ENCODE results near the gene TCN2.

TCN2 gene

GRCh38 chr22:30574095-30574981 lies 32.6 kb upstream of the TCN2 start, which contains the start of gene GAL3ST1:
GAL3ST1 (minus strand) TSS chr22:30574665; CDS start chr22:30557392, 17,273 bp downstream.
- Histone ChIP-seq H4K12ac (ENCODE audit: low read depth, low read length) (no peak within 1 kb of the TSS), H4K91ac (ENCODE audit: low read depth, low read length) (no peak within 1 kb of the TSS), H2BK120ac (ENCODE audit: insufficient read depth, low read length, poor library complexity) (no peak within 1 kb of the TSS), H3K4ac (ENCODE audit: low read depth, low read length) (no peak within 1 kb of the TSS), H4K8ac (ENCODE audit: low read depth, low read length) (no peak within 1 kb of the TSS), H3K14ac (ENCODE audit: low read length) (no peak within 1 kb of the TSS), H2AK5ac (ENCODE audit: low read length) (no peak within 1 kb of the TSS), H3K79me2 (ENCODE audit: control insufficient read depth, insufficient read depth, low read length, poor library complexity) (no peaks in the 10 kb centered on the region), H3K4me3 (ENCODE audit: low read depth, low read length) (no peak within 1 kb of the TSS), H3K4me1 (ENCODE audit: control insufficient read depth in 1 of 2, insufficient read depth in 2 of 2, low read length in 2 of 2) (peaks cover 6 to 10% of the 10 kb centered on the region in 2 experiments), H3K9me3 (ENCODE audit: insufficient read depth, low read depth, low read length) (no peaks in the 10 kb centered on the region), H3K27ac (ENCODE audit: low read depth, low read length) (no peak within 1 kb of the TSS), H3K27me3 (ENCODE audit: insufficient read depth, low read length) (no peaks in the 10 kb centered on the region), H3K23ac (ENCODE audit: low read length) (no peak within 1 kb of the TSS), H2AFZ (ENCODE audit: insufficient read depth, low read length, poor library complexity) (no peak within 1 kb of the TSS), H3K4me2 (ENCODE audit: low read length) (peak within 1 kb of the TSS; percentile 91), H3K36me3 (ENCODE audit: control insufficient read depth in 1 of 2, insufficient read depth in 2 of 2, low read length in 2 of 2) (peaks cover 31 to 38% of the 10 kb centered on the region in 2 experiments), H2BK5ac (ENCODE audit: low read depth, low read length, poor library complexity) (no peak within 1 kb of the TSS), H2BK12ac (ENCODE audit: low read length) (no peak within 1 kb of the TSS), H3K79me1 (ENCODE audit: low read length) (no peaks in the 10 kb centered on the region), H3K18ac (ENCODE audit: low read length) (no peak within 1 kb of the TSS), H3K9ac (ENCODE audit: low read length) (no peak within 1 kb of the TSS)
- WGBS (ENCODE audit: extremely low coverage, insufficient coverage, insufficient read length): no CpG with 5 or more reads among the region's 75 CpGs
- no peak for DNase-seq

GRCh38 chr22:30574997-30575671 lies 31.8 kb upstream of the TCN2 start:
- peaks cover 6 to 10% of the 10 kb centered on the region in 2 experiments for H3K4me1 ChIP-seq (ENCODE audit: control insufficient read depth in 1 of 2, insufficient read depth in 2 of 2, low read length in 2 of 2)
- H3K23ac ChIP-seq (ENCODE audit: low read length): no peak overlapping the region
- peak overlapping the region; percentile 91 for H3K4me2 ChIP-seq (ENCODE audit: low read length)
- peak; percentile 73 to 85 for DNase-seq
- H3K36me3 ChIP-seq (ENCODE audit: control insufficient read depth in 1 of 2, insufficient read depth in 2 of 2, low read length in 2 of 2): peaks cover 39 to 46% of the 10 kb centered on the region in 2 experiments
- H4K91ac ChIP-seq (ENCODE audit: low read depth, low read length): no peak overlapping the region
- H3K27me3 ChIP-seq (ENCODE audit: insufficient read depth, low read length): no peaks in the 10 kb centered on the region
- H4K8ac ChIP-seq (ENCODE audit: low read depth, low read length): no peak overlapping the region
- H3K14ac ChIP-seq (ENCODE audit: low read length): no peak overlapping the region
- no peak overlapping the region for H2AK5ac ChIP-seq (ENCODE audit: low read length)
- no peak overlapping the region for H2AFZ ChIP-seq (ENCODE audit: insufficient read depth, low read length, poor library complexity)
- H2BK5ac ChIP-seq (ENCODE audit: low read depth, low read length, poor library complexity): no peak overlapping the region
- no peak overlapping the region for H3K18ac ChIP-seq (ENCODE audit: low read length)
- WGBS (ENCODE audit: extremely low coverage, insufficient coverage, insufficient read length): no CpG with 5 or more reads among the region's 12 CpGs
- no peak overlapping the region for H2BK12ac ChIP-seq (ENCODE audit: low read length)
- H3K27ac ChIP-seq (ENCODE audit: low read depth, low read length): no peak overlapping the region
- H3K9me3 ChIP-seq (ENCODE audit: insufficient read depth, low read depth, low read length): no peaks in the 10 kb centered on the region
- H3K79me2 ChIP-seq (ENCODE audit: control insufficient read depth, insufficient read depth, low read length, poor library complexity): no peaks in the 10 kb centered on the region
- H3K4me3 ChIP-seq (ENCODE audit: low read depth, low read length): no peak overlapping the region
- no peak overlapping the region for H3K9ac ChIP-seq (ENCODE audit: low read length)
- no peak overlapping the region for H3K4ac ChIP-seq (ENCODE audit: low read depth, low read length)
- H4K12ac ChIP-seq (ENCODE audit: low read depth, low read length): no peak overlapping the region
- H3K79me1 ChIP-seq (ENCODE audit: low read length): no peaks in the 10 kb centered on the region
- no peak overlapping the region for H2BK120ac ChIP-seq (ENCODE audit: insufficient read depth, low read length, poor library complexity)

- Histone ChIP-seq H2BK5ac (ENCODE audit: low read depth, low read length, poor library complexity) (no peak overlapping the region), H3K4me3 (ENCODE audit: low read depth, low read length) (no peak overlapping the region), H4K12ac (ENCODE audit: low read depth, low read length) (no peak overlapping the region), H3K4ac (ENCODE audit: low read depth, low read length) (no peak overlapping the region), H3K79me1 (ENCODE audit: low read length) (no peaks in the 10 kb centered on the region), H3K27me3 (ENCODE audit: insufficient read depth, low read length) (no peaks in the 10 kb centered on the region), H4K91ac (ENCODE audit: low read depth, low read length) (no peak overlapping the region), H2BK12ac (ENCODE audit: low read length) (no peak overlapping the region), H2BK120ac (ENCODE audit: insufficient read depth, low read length, poor library complexity) (no peak overlapping the region), H3K4me2 (ENCODE audit: low read length) (no peak overlapping the region), H3K14ac (ENCODE audit: low read length) (no peak overlapping the region), H3K18ac (ENCODE audit: low read length) (no peak overlapping the region), H3K79me2 (ENCODE audit: control insufficient read depth, insufficient read depth, low read length, poor library complexity) (no peaks in the 10 kb centered on the region), H3K4me1 (ENCODE audit: control insufficient read depth in 1 of 2, insufficient read depth in 2 of 2, low read length in 2 of 2) (peaks cover 6 to 10% of the 10 kb centered on the region in 2 experiments), H3K23ac (ENCODE audit: low read length) (no peak overlapping the region), H3K9ac (ENCODE audit: low read length) (no peak overlapping the region), H3K9me3 (ENCODE audit: insufficient read depth, low read depth, low read length) (no peaks in the 10 kb centered on the region), H4K8ac (ENCODE audit: low read depth, low read length) (no peak overlapping the region), H2AK5ac (ENCODE audit: low read length) (no peak overlapping the region), H2AFZ (ENCODE audit: insufficient read depth, low read length, poor library complexity) (no peak overlapping the region), H3K36me3 (ENCODE audit: control insufficient read depth in 1 of 2, insufficient read depth in 2 of 2, low read length in 2 of 2) (peaks cover 46 to 53% of the 10 kb centered on the region in 2 experiments), H3K27ac (ENCODE audit: low read depth, low read length) (no peak overlapping the region)
- no peak for DNase-seq
- no CpG with 5 or more reads among the region's 15 CpGs for WGBS (ENCODE audit: extremely low coverage, insufficient coverage, insufficient read length)
These were observed 31.1 kb upstream of the TCN2 start for GRCh38 chr22:30575859-30576258.

- Histone ChIP-seq H2AFZ (ENCODE audit: insufficient read depth, low read length, poor library complexity) (no peak overlapping the region), H3K79me1 (ENCODE audit: low read length) (no peaks in the 10 kb centered on the region), H3K9ac (ENCODE audit: low read length) (no peak overlapping the region), H2BK12ac (ENCODE audit: low read length) (no peak overlapping the region), H2BK5ac (ENCODE audit: low read depth, low read length, poor library complexity) (no peak overlapping the region), H3K4ac (ENCODE audit: low read depth, low read length) (no peak overlapping the region), H3K36me3 (ENCODE audit: control insufficient read depth in 1 of 2, insufficient read depth in 2 of 2, low read length in 2 of 2) (peaks cover 70 to 79% of the 10 kb centered on the region in 2 experiments), H4K8ac (ENCODE audit: low read depth, low read length) (no peak overlapping the region), H3K27ac (ENCODE audit: low read depth, low read length) (no peak overlapping the region), H3K4me1 (ENCODE audit: control insufficient read depth in 1 of 2, insufficient read depth in 2 of 2, low read length in 2 of 2) (peaks cover 6 to 10% of the 10 kb centered on the region in 2 experiments), H3K4me2 (ENCODE audit: low read length) (no peak overlapping the region), H3K23ac (ENCODE audit: low read length) (no peak overlapping the region), H4K12ac (ENCODE audit: low read depth, low read length) (no peak overlapping the region), H2BK120ac (ENCODE audit: insufficient read depth, low read length, poor library complexity) (no peak overlapping the region), H3K14ac (ENCODE audit: low read length) (no peak overlapping the region), H3K9me3 (ENCODE audit: insufficient read depth, low read depth, low read length) (no peaks in the 10 kb centered on the region), H3K4me3 (ENCODE audit: low read depth, low read length) (no peak overlapping the region), H3K27me3 (ENCODE audit: insufficient read depth, low read length) (no peaks in the 10 kb centered on the region), H2AK5ac (ENCODE audit: low read length) (no peak overlapping the region), H4K91ac (ENCODE audit: low read depth, low read length) (no peak overlapping the region), H3K18ac (ENCODE audit: low read length) (no peak overlapping the region), H3K79me2 (ENCODE audit: control insufficient read depth, insufficient read depth, low read length, poor library complexity) (no peaks in the 10 kb centered on the region)
- DNase-seq: no peak
- no CpG with 5 or more reads among the region's 12 CpGs for WGBS (ENCODE audit: extremely low coverage, insufficient coverage, insufficient read length)
These were observed 28.5 kb upstream of the TCN2 start for GRCh38 chr22:30578481-30578880.

All from trophoblast cell (in vitro differentiated cells and primary cell).